SK-N-SH treated with all-trans-retinoic acid at 6 μM for 48 hours (cell line): ENCODE results near the gene CPS1.

Experiments
- ATAC-seq: fragments of 200-7000 bp; cut with Tn5 transposase; 3 replicates; pipeline ENCODE4 v1.9.1; 2020; ENCODE audit warnings: mild to moderate bottlenecking, moderate library complexity
- ARNTL ChIP-seq: fragments of 450-650 bp; formaldehyde crosslinking; IDR thresholded peaks from 2 replicates; pipeline ENCODE4 v1.5.0; 2020; ENCODE audit warnings: low read depth, mild to moderate bottlenecking, moderate library complexity, borderline replicate concordance
- BACH2 ChIP-seq: fragments of 250-450 bp; sonication (Bioruptor Pico); IDR thresholded peaks from 2 replicates; pipeline ENCODE4 v1.9.0; 2021; ENCODE audit warnings: mild to moderate bottlenecking, borderline replicate concordance
- CREB5 ChIP-seq: fragments of 250-450 bp; sonication (Bioruptor Pico); IDR thresholded peaks from 2 replicates; pipeline ENCODE4 v1.5.1; 2020; ENCODE audit warnings: low read depth, mild to moderate bottlenecking, moderate library complexity
- CSDC2 ChIP-seq: fragments of 250-450 bp; sonication (Bioruptor Pico); IDR thresholded peaks from 2 replicates; pipeline ENCODE4 v1.5.0; 2020; ENCODE audit warnings: mild to moderate bottlenecking, moderate library complexity
- CSRNP3 ChIP-seq: fragments of 250-450 bp; sonication (Bioruptor Pico); IDR thresholded peaks from 2 replicates; pipeline ENCODE4 v1.5.1; 2021; ENCODE audit warnings: mild to moderate bottlenecking, moderate library complexity
- ESRRG ChIP-seq: fragments of 250-450 bp; sonication (Bioruptor Pico); IDR thresholded peaks from 2 replicates; pipeline ENCODE4 v1.6.1; 2021; ENCODE audit warnings: mild to moderate bottlenecking
- GLIS3 ChIP-seq: fragments of 250-450 bp; sonication (Bioruptor Pico); IDR thresholded peaks from 2 replicates; pipeline ENCODE4 v1.5.0; 2020; ENCODE audit warnings: mild to moderate bottlenecking, moderate library complexity
- ISL1 ChIP-seq: fragments of 250-450 bp; sonication (Bioruptor Pico); IDR thresholded peaks from 2 replicates; pipeline ENCODE4 v2.1.2; 2022; ENCODE audit warnings: mild to moderate bottlenecking, moderate library complexity
- OSR1 ChIP-seq: fragments of 250-450 bp; sonication (Bioruptor Pico); IDR thresholded peaks from 2 replicates; pipeline ENCODE4 v1.8.0; 2022; ENCODE audit warnings: moderate library complexity, mild to moderate bottlenecking, inconsistent platforms
- PATZ1 ChIP-seq: fragments of 250-450 bp; sonication (Bioruptor Pico); IDR thresholded peaks from 2 replicates; pipeline ENCODE4 v1.8.0; 2020; ENCODE audit warnings: mild to moderate bottlenecking, moderate library complexity, borderline replicate concordance
- POU6F1 ChIP-seq: fragments of 250-450 bp; sonication (Bioruptor Pico); IDR thresholded peaks from 2 replicates; pipeline ENCODE4 v1.8.0; 2021; ENCODE audit warnings: low read depth, mild to moderate bottlenecking, moderate library complexity, borderline replicate concordance
- PPARA ChIP-seq: fragments of 250-450 bp; sonication (Bioruptor Pico); IDR thresholded peaks from 2 replicates; pipeline ENCODE4 v1.5.0; 2020; ENCODE audit warnings: mild to moderate bottlenecking, borderline replicate concordance
- RARB ChIP-seq: fragments of 250-450 bp; sonication (Bioruptor Pico); IDR thresholded peaks from 2 replicates; pipeline ENCODE4 v1.8.0; 2021; ENCODE audit warnings: mild to moderate bottlenecking, moderate library complexity
- SNAI2 ChIP-seq: fragments of 250-450 bp; sonication (Bioruptor Pico); IDR thresholded peaks from 2 replicates; pipeline ENCODE4 v1.5.0; 2020; ENCODE audit warnings: mild to moderate bottlenecking, moderate library complexity
- TCF4 ChIP-seq: fragments of 250-450 bp; sonication (Bioruptor Pico); IDR thresholded peaks from 2 replicates; pipeline ENCODE4 v1.8.0; 2021; ENCODE audit warnings: mild to moderate bottlenecking, moderate library complexity, borderline replicate concordance
- TOX ChIP-seq: fragments of 250-450 bp; sonication (Bioruptor Pico); IDR thresholded peaks from 2 replicates; pipeline ENCODE4 v1.8.0; 2021; ENCODE audit warnings: mild to moderate bottlenecking, moderate library complexity, borderline replicate concordance
- TSHZ2 ChIP-seq: fragments of 250-450 bp; sonication (Bioruptor Pico); IDR thresholded peaks from 2 replicates; pipeline ENCODE4 v1.5.0; 2020; ENCODE audit warnings: mild to moderate bottlenecking, moderate library complexity
- ZC3H10 ChIP-seq: fragments of 250-450 bp; sonication (Bioruptor Pico); IDR thresholded peaks from 2 replicates; pipeline ENCODE4 v1.5.1; 2021; ENCODE audit warnings: mild to moderate bottlenecking, moderate library complexity
- ZFP3 ChIP-seq: fragments of 250-450 bp; sonication (Bioruptor Pico); IDR thresholded peaks from 2 replicates; pipeline ENCODE4 v1.5.0; 2020; ENCODE audit warnings: mild to moderate bottlenecking, moderate library complexity
- ZFP30 ChIP-seq: fragments of 450-650 bp; formaldehyde crosslinking; IDR thresholded peaks from 2 replicates; pipeline ENCODE4 v1.5.0; 2022; ENCODE audit warnings: mild to moderate bottlenecking, moderate library complexity
- ZNF565 ChIP-seq: fragments of 450-650 bp; formaldehyde crosslinking; conservative IDR thresholded peaks from 2 replicates; pipeline ENCODE4 v1.5.0; 2020; ENCODE audit warnings: low read depth, mild to moderate bottlenecking, moderate library complexity
- ZNF70 ChIP-seq: fragments of 450-650 bp; formaldehyde crosslinking; IDR thresholded peaks from 2 replicates; pipeline ENCODE4 v1.5.0; 2020; ENCODE audit warnings: mild to moderate bottlenecking, moderate library complexity
- ZNF8 ChIP-seq: fragments of 450-650 bp; formaldehyde crosslinking; IDR thresholded peaks from 2 replicates; pipeline ENCODE4 v1.5.0; 2020; ENCODE audit warnings: mild to moderate bottlenecking, moderate library complexity

Gene CPS1

GRCh38 chr2:210531482-210531881 lies 24.9 kb upstream of the CPS1 start:
- no peak for ATAC-seq
- TF ChIP-seq ZNF565 = no peak
- no peak for TF ChIP-seq CREB5
- TF ChIP-seq OSR1 = no peak
- TF ChIP-seq ISL1 (CRISPR knock-in tag) = no peak
- no peak for TF ChIP-seq ZNF70 (CRISPR knock-in tag)
- no peak for TF ChIP-seq PPARA (CRISPR knock-in tag)
- no peak for TF ChIP-seq ARNTL (CRISPR knock-in tag)
- no peak for TF ChIP-seq CSDC2 (CRISPR knock-in tag)
- no peak for TF ChIP-seq CSRNP3 (CRISPR knock-in tag)
- TF ChIP-seq BACH2 (CRISPR knock-in tag) = no peak
- no peak for TF ChIP-seq TCF4 (CRISPR knock-in tag)
- TF ChIP-seq ZC3H10 (CRISPR knock-in tag) = no peak
- no peak for TF ChIP-seq ZFP3 (CRISPR knock-in tag)
- TF ChIP-seq GLIS3 (CRISPR knock-in tag) = no peak
- TF ChIP-seq POU6F1 (CRISPR knock-in tag) = no peak
- TF ChIP-seq RARB (CRISPR knock-in tag) = no peak

GRCh38 chr2:210533389-210533788 lies 23.0 kb upstream of the CPS1 start:
- no peak for TF ChIP-seq GLIS3 (CRISPR knock-in tag)
- TF ChIP-seq BACH2 (CRISPR knock-in tag) = no peak
- TF ChIP-seq, all 23 proteins: peak for 0
- no peak for ATAC-seq

- TF ChIP-seq BACH2 (CRISPR knock-in tag) (no peak), ZFP3 (CRISPR knock-in tag) (no peak), PATZ1 (CRISPR knock-in tag) (no peak), OSR1 (no peak), TCF4 (CRISPR knock-in tag) (no peak), ZC3H10 (CRISPR knock-in tag) (no peak), PPARA (CRISPR knock-in tag) (no peak), ISL1 (CRISPR knock-in tag) (no peak), TOX (CRISPR knock-in tag) (no peak), ZFP30 (no peak), TSHZ2 (no peak), CSDC2 (CRISPR knock-in tag) (no peak), CSRNP3 (CRISPR knock-in tag) (no peak), GLIS3 (CRISPR knock-in tag) (no peak), ZNF70 (CRISPR knock-in tag) (no peak), ZNF8 (CRISPR knock-in tag) (no peak), ZNF565 (no peak), SNAI2 (CRISPR knock-in tag) (no peak), ESRRG (CRISPR knock-in tag) (no peak), RARB (CRISPR knock-in tag) (no peak)
- no peak for ATAC-seq
Observed at GRCh38 chr2:210534879-210535278, 21.5 kb upstream of the CPS1 start.
